ENCODE measurements around the gene FBXL2.

GRCh38 chr3:33355611-33356010 is 78.4 kb downstream of the FBXL2 start:
- TF ChIP-seq POLR2A (IDR thresholded peaks at IDR 0.05) (no peak), CTCF (IDR thresholded peaks at IDR 0.05) (no peak)
